ENCODE data around the gene GPA33. TPM values are rescaled to one million over a fixed set of nuclear protein-coding genes. Genes with fewer than 3 reads are reported as not detected.

GPA33 gene
- total RNA-seq, 1 experiment from 2014 or later = 0.69 TPM

GRCh38 chr1:167022384-167022783 lies 67.8 kb downstream of the GPA33 start:
- no peak for DNase-seq
- no peaks in the 10 kb centered on the region for H3K36me3 ChIP-seq (replicated peaks; ENCODE audit: control insufficient read depth, insufficient read depth, low read length)
- H3K27me3 ChIP-seq (ENCODE audit: control insufficient read depth, insufficient read depth, low read length) = no peaks in the 10 kb centered on the region
- H3K4me3 ChIP-seq (ENCODE audit: insufficient read depth, low read depth, low read length) = no peak overlapping the region

- no peaks in the 10 kb centered on the region for H3K36me3 ChIP-seq (replicated peaks; ENCODE audit: control insufficient read depth, insufficient read depth, low read length)
- H3K4me3 ChIP-seq (ENCODE audit: insufficient read depth, low read depth, low read length) = no peak overlapping the region
- no peak for DNase-seq
- H3K27me3 ChIP-seq (ENCODE audit: control insufficient read depth, insufficient read depth, low read length) = no peaks in the 10 kb centered on the region
These were observed 74.0 kb downstream of the GPA33 start for GRCh38 chr1:167016100-167016750.

- no peaks in the 10 kb centered on the region for H3K27me3 ChIP-seq (ENCODE audit: control insufficient read depth, insufficient read depth, low read length)
- H3K4me3 ChIP-seq (ENCODE audit: insufficient read depth, low read depth, low read length) = no peak overlapping the region
- H3K36me3 ChIP-seq (replicated peaks; ENCODE audit: control insufficient read depth, insufficient read depth, low read length) = no peaks in the 10 kb centered on the region
- DNase-seq = no peak
These were observed 76.9 kb downstream of the GPA33 start for GRCh38 chr1:167013108-167013929.

GRCh38 chr1:167012570-167012969 lies 77.6 kb downstream of the GPA33 start:
- no peak overlapping the region for H3K4me3 ChIP-seq (ENCODE audit: insufficient read depth, low read depth, low read length)
- no peak for DNase-seq
- no peaks in the 10 kb centered on the region for H3K27me3 ChIP-seq (ENCODE audit: control insufficient read depth, insufficient read depth, low read length)
- H3K36me3 ChIP-seq (replicated peaks; ENCODE audit: control insufficient read depth, insufficient read depth, low read length) = no peaks in the 10 kb centered on the region

- no peak overlapping the region for H3K4me3 ChIP-seq (ENCODE audit: insufficient read depth, low read depth, low read length)
- no peak for DNase-seq
- no peaks in the 10 kb centered on the region for H3K36me3 ChIP-seq (replicated peaks; ENCODE audit: control insufficient read depth, insufficient read depth, low read length)
- H3K27me3 ChIP-seq (ENCODE audit: control insufficient read depth, insufficient read depth, low read length) = no peaks in the 10 kb centered on the region
These were observed 78.5 kb downstream of the GPA33 start for GRCh38 chr1:167011560-167012191.

GRCh38 chr1:167003711-167004110 lies 86.5 kb downstream of the GPA33 start:
- H3K4me3 ChIP-seq (ENCODE audit: insufficient read depth, low read depth, low read length) = no peak overlapping the region
- H3K27me3 ChIP-seq (ENCODE audit: control insufficient read depth, insufficient read depth, low read length) = no peaks in the 10 kb centered on the region
- H3K36me3 ChIP-seq (replicated peaks; ENCODE audit: control insufficient read depth, insufficient read depth, low read length) = no peaks in the 10 kb centered on the region
- DNase-seq = no peak

Other genes with a start within 250 kb of the GPA33 start
- gene TADA1, start 214.1 kb downstream of the GPA33 start, total RNA-seq (2014; rRNA removed; shearing (Covaris generic)) = 30.7 and 39.4 TPM in 2 replicates
- 0.11 and 0.21 TPM in 2 replicates for gene ILDR2, start 114.8 kb downstream of the GPA33 start, total RNA-seq (2014; rRNA removed; shearing (Covaris generic))
- gene MAEL, start 101.1 kb downstream of the GPA33 start, total RNA-seq (2014; rRNA removed; shearing (Covaris generic)) = not detected in 2 replicates
- gene STYXL2, start 3.7 kb upstream of the GPA33 start, total RNA-seq (2014; rRNA removed; shearing (Covaris generic)) = 0.07 and 0.24 TPM in 2 replicates
- gene POU2F1, start 130.5 kb upstream of the GPA33 start, total RNA-seq (2014; rRNA removed; shearing (Covaris generic)) = 21.5 and 28.8 TPM in 2 replicates